Measurements from ENCODE around the gene TGFBR2.

TGFBR2 gene

DNA sequence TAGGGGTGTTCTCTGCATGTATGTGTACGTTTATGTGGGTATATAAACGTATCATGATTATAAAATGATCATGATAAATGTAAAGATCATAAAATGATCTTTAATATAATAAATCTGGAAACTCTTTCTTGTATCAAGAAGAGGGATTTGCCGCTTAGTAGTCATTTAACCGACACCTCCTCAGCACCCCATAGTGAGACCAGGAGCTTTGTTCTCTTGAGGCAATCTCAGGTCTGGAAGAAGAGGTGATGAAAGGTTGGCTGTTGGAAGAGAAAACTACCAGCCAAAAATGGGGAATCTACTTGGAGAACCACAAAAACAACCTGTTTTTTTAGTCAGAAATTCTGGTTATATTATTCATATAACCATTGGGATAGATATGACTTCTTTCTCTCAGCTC lies 38.7 kb downstream of the TGFBR2 start:
- no peaks in the 10 kb centered on the region for H3K9me3 ChIP-seq (ENCODE audit: control insufficient read depth, low read length)
- no peak overlapping the region for H3K9ac ChIP-seq (ENCODE audit: low read length)
- peaks cover 24% of the 10 kb centered on the region for H3K4me1 ChIP-seq (ENCODE audit: control insufficient read depth, insufficient read depth, low read length)
- H3K27me3 ChIP-seq (ENCODE audit: control insufficient read depth, insufficient read depth, low read length), result no peaks in the 10 kb centered on the region
- peaks cover 8% of the 10 kb centered on the region for H3K36me3 ChIP-seq (ENCODE audit: control insufficient read depth, insufficient read depth, low read length)
- no peak overlapping the region for H3K4me3 ChIP-seq (ENCODE audit: low read length)

DNA sequence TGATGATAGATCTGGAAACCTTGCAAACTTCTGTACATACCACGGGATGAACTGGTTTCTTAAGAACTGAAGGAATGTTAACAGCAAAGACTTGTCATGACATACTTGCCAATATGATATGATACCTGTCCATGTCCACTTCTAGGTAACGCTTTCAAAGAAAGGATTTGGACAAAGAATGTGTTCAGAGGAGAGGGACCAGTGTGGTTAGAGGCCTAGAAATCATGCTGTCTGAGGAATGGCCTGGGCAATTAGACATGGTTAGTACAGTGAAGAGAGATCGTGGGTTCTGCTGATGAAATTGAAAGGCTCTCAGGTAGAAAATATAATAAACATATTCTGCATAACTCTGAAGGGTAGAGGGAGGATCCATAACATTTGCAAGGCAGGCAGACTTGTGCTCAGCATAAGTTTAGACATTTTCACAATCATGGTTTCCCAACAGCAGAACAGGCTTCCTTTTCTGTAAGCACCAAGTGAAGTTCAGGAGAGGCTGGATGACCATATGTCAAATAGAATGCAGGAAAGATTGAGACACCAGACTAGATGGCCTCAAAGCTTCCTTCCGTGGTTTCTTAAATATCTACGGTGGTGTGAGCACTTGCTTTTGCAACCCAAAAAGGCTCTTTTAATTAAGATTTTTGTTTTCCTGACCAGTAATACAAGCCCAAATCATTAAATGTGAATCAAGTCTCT lies 39.9 kb downstream of the TGFBR2 start:
- no peak overlapping the region for H3K9ac ChIP-seq (ENCODE audit: low read length)
- no peak overlapping the region for H3K4me3 ChIP-seq (ENCODE audit: low read length)
- no peaks in the 10 kb centered on the region for H3K9me3 ChIP-seq (ENCODE audit: control insufficient read depth, low read length)
- peaks cover 19% of the 10 kb centered on the region for H3K4me1 ChIP-seq (ENCODE audit: control insufficient read depth, insufficient read depth, low read length)
- H3K27me3 ChIP-seq (ENCODE audit: control insufficient read depth, insufficient read depth, low read length), result no peaks in the 10 kb centered on the region
- H3K36me3 ChIP-seq (ENCODE audit: control insufficient read depth, insufficient read depth, low read length), result peaks cover 8% of the 10 kb centered on the region

DNA sequence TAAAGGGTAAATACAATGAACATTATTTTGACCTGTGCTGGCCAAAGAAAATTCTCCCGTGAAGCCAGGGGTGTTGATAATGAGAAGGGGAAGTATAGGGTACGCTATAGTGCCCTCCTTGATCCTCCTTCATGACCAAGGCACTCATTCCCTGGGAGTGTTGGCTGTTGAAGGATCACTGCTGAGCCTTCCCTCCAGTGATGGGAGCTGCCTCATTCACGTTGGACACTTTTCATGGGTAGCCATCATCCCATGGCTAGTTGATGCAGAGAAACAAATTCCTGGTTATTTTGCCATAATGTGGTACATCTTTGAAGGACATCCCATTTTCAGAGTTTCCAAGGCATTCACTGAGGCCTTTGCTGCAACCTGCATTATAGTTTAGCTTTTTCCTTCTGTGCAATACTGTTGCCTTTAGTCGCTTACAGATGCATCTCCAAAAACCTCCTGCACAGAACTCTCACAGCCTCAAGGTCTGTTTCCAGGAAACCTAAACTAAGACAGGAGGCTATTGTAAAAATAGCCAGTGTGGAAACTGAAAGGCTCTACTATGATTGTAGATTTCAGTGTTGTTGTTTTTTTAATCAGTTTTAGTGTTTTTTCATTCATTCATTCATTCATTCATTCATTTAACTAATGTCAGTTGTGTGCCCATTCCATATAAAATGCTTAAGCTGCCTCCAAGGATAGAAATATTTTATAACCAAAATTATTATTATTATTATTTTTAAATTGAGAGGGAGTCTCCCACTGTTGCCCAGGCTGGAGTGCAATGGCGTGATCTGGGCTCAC lies 40.8 kb downstream of the TGFBR2 start:
- Histone ChIP-seq H3K27me3 (ENCODE audit: control insufficient read depth, insufficient read depth, low read length) (no peaks in the 10 kb centered on the region), H3K4me1 (ENCODE audit: control insufficient read depth, insufficient read depth, low read length) (peaks cover 17% of the 10 kb centered on the region), H3K9ac (ENCODE audit: low read length) (no peak overlapping the region), H3K36me3 (ENCODE audit: control insufficient read depth, insufficient read depth, low read length) (peaks cover 8% of the 10 kb centered on the region), H3K9me3 (ENCODE audit: control insufficient read depth, low read length) (no peaks in the 10 kb centered on the region), H3K4me3 (ENCODE audit: low read length) (no peak overlapping the region)

DNA sequence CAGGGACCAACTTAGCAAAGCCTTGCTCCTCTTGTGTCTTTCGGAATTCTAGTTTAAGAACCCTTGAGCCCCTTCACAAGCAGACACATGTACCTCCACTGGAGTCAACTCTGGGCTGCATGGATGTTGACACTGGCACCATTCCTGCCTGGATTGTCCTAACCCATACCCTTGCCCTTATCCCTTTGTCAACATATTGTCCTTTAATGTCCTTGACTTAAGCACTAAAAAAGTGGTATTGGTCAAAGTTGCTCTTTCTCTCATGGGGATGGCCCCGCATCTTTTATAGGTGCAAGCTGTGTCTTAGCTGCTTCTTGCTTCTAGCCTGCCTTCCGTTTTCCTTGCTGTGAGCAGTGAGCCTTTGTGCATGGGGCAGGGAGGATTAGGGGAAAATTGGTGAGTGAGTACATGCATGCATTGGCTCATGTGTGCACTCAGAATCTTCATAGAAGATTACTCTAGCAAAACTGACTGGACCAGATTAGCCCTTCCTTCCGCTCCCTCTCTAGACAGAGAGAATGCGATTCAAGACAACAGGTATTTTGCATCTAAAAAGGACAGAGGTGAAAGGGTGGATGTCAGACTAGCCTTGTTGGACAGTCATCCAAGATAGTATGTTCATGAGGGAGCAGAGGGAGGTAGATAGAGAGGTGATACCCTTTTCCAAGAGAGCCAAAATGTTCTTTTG lies 42.4 kb downstream of the TGFBR2 start:
- Histone ChIP-seq H3K4me3 (ENCODE audit: low read length) (no peak overlapping the region), H3K27me3 (ENCODE audit: control insufficient read depth, insufficient read depth, low read length) (no peaks in the 10 kb centered on the region), H3K9me3 (ENCODE audit: control insufficient read depth, low read length) (no peaks in the 10 kb centered on the region), H3K36me3 (ENCODE audit: control insufficient read depth, insufficient read depth, low read length) (peaks cover 8% of the 10 kb centered on the region), H3K9ac (ENCODE audit: low read length) (no peak overlapping the region), H3K4me1 (ENCODE audit: control insufficient read depth, insufficient read depth, low read length) (peaks cover 16% of the 10 kb centered on the region)

DNA sequence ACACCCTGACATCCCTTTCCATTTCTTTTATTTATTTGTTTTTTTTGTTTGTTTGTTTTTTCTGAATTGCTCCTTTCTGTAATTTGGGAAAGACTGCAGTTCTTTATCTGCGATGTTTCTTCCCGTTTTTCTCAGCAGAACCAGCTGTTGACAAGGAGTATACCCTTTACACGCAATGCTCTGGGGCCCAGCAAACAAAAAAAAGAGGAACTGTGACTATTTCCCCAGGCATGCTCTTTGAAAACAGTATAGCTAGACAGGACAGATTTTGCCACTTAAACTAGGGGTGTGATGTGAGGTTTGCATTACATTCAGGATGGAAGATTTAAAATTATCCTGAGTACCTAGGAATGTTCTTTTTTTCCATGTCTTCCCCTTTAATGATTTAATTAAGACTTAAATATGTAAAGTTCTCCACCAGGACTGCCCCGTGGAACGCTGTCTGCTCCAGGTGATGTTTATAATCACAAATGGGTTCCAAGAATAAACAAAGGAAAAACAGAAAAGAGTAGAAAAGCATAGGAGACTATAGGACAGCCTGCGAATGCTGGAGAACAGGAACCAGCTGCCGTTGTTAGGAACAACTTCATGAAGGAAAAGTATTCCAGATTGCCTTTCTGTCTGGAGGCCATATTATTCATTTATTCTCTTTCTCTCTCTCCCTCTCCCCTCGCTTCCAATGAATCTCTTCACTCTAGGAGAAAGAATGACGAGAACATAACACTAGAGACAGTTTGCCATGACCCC lies 43.3 kb downstream of the TGFBR2 start:
- Histone ChIP-seq H3K9ac (ENCODE audit: low read length) (no peak overlapping the region), H3K27me3 (ENCODE audit: control insufficient read depth, insufficient read depth, low read length) (no peaks in the 10 kb centered on the region), H3K36me3 (ENCODE audit: control insufficient read depth, insufficient read depth, low read length) (peaks cover 8% of the 10 kb centered on the region), H3K4me1 (ENCODE audit: control insufficient read depth, insufficient read depth, low read length) (peaks cover 8% of the 10 kb centered on the region), H3K9me3 (ENCODE audit: control insufficient read depth, low read length) (no peaks in the 10 kb centered on the region), H3K4me3 (ENCODE audit: low read length) (no peak overlapping the region)

DNA sequence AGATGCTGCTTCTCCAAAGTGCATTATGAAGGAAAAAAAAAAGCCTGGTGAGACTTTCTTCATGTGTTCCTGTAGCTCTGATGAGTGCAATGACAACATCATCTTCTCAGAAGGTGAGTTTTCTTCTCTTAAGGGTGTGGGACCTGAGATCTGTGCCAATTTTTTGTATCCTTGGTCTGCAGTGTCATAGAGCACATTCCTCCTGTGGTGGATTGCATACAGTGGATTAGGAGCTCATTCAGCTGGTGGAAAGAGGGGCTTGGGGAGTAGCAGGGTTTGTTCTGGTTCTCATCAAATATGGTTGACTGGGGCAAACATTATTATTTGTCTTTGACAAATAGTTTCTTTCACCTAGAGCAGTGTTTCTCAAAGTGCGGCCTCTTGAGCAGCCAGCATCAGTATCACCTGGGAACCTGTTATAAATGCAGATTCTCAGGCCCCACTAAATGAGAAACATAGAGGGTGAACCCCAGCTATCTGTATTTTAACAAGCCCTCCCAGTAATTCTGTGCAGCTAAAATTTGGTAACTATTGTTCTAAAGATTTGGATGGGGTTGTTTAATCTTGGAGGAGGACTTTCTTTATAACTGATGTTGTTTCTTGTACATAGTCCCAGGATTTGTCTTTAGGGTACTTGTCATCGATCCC lies 44.1 kb downstream of the TGFBR2 start:
- no peaks in the 10 kb centered on the region for H3K27me3 ChIP-seq (ENCODE audit: control insufficient read depth, insufficient read depth, low read length)
- no peaks in the 10 kb centered on the region for H3K9me3 ChIP-seq (ENCODE audit: control insufficient read depth, low read length)
- H3K9ac ChIP-seq (ENCODE audit: low read length), result no peak overlapping the region
- H3K4me1 ChIP-seq (ENCODE audit: control insufficient read depth, insufficient read depth, low read length), result peaks cover 8% of the 10 kb centered on the region
- peaks cover 8% of the 10 kb centered on the region for H3K36me3 ChIP-seq (ENCODE audit: control insufficient read depth, insufficient read depth, low read length)
- H3K4me3 ChIP-seq (ENCODE audit: low read length), result no peak overlapping the region

DNA sequence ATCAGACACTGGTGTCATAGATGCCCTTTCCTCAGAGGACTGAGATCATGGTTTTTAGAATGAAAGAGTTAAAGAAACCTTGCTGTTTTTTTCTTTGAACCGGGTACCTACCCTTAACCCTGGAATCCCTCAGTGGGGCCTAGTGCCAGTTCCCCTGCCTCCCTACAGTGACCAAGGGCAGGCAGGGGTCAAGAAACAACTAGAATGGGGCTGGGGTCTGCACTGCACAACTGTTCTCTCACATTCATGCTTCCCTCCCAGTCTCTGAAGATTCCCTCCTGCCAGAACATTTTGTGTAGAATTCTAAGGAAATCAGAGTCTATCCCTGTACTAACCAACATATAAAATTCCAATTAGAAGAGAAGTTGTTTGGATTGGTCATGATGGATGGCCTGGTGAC lies 47.9 kb downstream of the TGFBR2 start:
- Histone ChIP-seq H3K4me1 (ENCODE audit: control insufficient read depth, insufficient read depth, low read length) (peaks cover 23% of the 10 kb centered on the region), H3K9me3 (ENCODE audit: control insufficient read depth, low read length) (no peaks in the 10 kb centered on the region), H3K36me3 (ENCODE audit: control insufficient read depth, insufficient read depth, low read length) (no peaks in the 10 kb centered on the region), H3K4me3 (ENCODE audit: low read length) (no peak overlapping the region), H3K9ac (ENCODE audit: low read length) (no peak overlapping the region), H3K27me3 (ENCODE audit: control insufficient read depth, insufficient read depth, low read length) (no peaks in the 10 kb centered on the region)

DNA sequence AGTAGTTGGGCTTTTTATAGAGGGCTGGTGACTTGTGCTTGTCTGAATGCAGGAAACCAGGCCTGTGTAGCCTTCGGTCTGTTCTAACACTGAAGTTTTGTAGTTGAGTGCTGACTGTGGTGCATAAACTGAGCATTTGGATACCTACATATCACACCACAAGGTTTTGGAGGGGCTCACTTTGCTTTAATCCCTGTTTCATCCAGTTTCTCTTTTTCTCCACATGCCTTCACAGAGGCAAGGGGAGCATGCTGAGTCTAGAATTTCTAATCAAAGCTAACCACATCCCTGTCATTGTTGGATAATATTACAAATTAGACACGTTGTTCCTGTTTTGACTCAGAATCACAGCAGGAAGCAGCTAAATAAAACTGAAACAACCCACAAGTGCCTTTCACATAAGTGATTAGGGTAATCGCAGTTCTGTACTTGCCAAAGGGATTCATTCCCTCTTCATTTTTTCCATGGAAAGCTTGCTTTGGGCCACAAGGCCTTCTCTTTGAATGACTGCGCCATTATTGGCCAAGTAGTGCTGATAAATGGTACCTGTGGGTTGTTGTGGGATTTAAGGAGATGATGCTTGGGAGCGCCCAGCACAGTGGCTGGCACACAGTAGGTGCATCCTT lies 48.9 kb downstream of the TGFBR2 start:
- H3K4me3 ChIP-seq (ENCODE audit: low read length), result no peak overlapping the region
- no peaks in the 10 kb centered on the region for H3K9me3 ChIP-seq (ENCODE audit: control insufficient read depth, low read length)
- no peaks in the 10 kb centered on the region for H3K27me3 ChIP-seq (ENCODE audit: control insufficient read depth, insufficient read depth, low read length)
- H3K36me3 ChIP-seq (ENCODE audit: control insufficient read depth, insufficient read depth, low read length), result no peaks in the 10 kb centered on the region
- peaks cover 28% of the 10 kb centered on the region for H3K4me1 ChIP-seq (ENCODE audit: control insufficient read depth, insufficient read depth, low read length)
- no peak overlapping the region for H3K9ac ChIP-seq (ENCODE audit: low read length)

DNA sequence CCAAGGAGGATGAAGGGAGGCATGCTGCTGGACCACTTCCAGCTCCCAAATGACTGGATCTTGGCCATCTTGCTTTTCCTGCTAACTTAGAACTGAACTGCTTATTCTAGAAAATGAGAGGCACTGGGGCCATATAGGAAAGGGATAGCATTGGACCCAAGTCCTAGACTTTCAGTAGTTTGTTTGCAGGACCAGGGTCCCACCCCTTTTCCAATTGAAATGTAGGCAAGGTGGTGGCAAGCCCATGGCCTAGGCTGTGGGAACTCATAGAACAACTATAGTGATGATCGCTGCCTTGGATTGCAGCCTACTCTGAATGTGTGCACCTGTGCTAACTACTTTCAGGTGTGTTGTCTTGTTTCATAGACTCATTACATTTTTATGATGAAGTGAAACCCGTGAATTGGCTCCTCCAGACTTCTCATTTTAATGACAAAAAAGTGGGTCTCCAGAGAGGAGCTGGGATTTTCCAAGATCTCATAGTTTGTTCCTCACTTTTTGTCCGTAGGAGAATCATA lies 50.3 kb downstream of the TGFBR2 start:
- Histone ChIP-seq H3K4me3 (ENCODE audit: low read length) (no peak overlapping the region), H3K4me1 (ENCODE audit: control insufficient read depth, insufficient read depth, low read length) (peaks cover 28% of the 10 kb centered on the region), H3K9ac (ENCODE audit: low read length) (no peak overlapping the region), H3K9me3 (ENCODE audit: control insufficient read depth, low read length) (no peaks in the 10 kb centered on the region), H3K36me3 (ENCODE audit: control insufficient read depth, insufficient read depth, low read length) (no peaks in the 10 kb centered on the region), H3K27me3 (ENCODE audit: control insufficient read depth, insufficient read depth, low read length) (no peaks in the 10 kb centered on the region)

DNA sequence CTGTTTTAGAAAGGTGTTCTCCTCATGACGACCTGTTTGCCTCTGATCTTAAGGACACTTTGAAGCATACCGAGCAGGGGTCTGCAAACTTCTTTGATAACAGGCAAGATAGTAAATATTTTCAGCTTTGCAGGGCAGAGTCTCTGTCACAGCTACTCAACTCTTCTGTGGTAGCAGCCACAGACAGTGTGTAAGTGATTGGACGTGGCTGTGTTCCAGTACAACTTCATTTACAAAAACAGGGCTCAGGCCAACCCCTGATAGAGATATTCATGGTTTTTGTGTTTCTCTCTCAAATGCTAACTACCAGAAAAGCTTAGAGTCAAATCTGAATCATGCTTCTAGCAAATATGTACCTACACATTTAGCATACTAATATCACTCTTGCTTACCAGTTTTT lies 51.5 kb downstream of the TGFBR2 start:
- no peak overlapping the region for H3K9ac ChIP-seq (ENCODE audit: low read length)
- no peaks in the 10 kb centered on the region for H3K27me3 ChIP-seq (ENCODE audit: control insufficient read depth, insufficient read depth, low read length)
- H3K4me1 ChIP-seq (ENCODE audit: control insufficient read depth, insufficient read depth, low read length), result peaks cover 28% of the 10 kb centered on the region
- H3K9me3 ChIP-seq (ENCODE audit: control insufficient read depth, low read length), result no peaks in the 10 kb centered on the region
- H3K36me3 ChIP-seq (ENCODE audit: control insufficient read depth, insufficient read depth, low read length), result no peaks in the 10 kb centered on the region
- no peak overlapping the region for H3K4me3 ChIP-seq (ENCODE audit: low read length)
